ENCODE measurements around the gene VSIG10.

GRCh38 chr12:118098401-118098800 is 5.4 kb downstream of the VSIG10 start:
- TF ChIP-seq EZH2 (IDR thresholded peaks at IDR 0.05; ENCODE audit: borderline replicate concordance, low read depth, low read length, poor library complexity, severe bottlenecking) (no peak), CTCF (conservative IDR thresholded peaks at IDR 0.05; ENCODE audit: low read depth, low read length) (no peak)

Measured in A673 (cell line).